IMR-90 (cell line): Measurements from ENCODE around the gene XYLT2. TPM values are rescaled to one million over a fixed set of nuclear protein-coding genes. Genes with fewer than 3 reads are reported as not detected.

Source experiments
- ATAC-seq: fragments of 200-7000 bp; cut with Tn5 transposase; 2 replicates; pipeline ENCODE4 v1.9.1; 2020; ENCODE audit warnings: low read depth, mild to moderate bottlenecking, moderate library complexity
- BruUV-seq: library from RNA; stranded (reverse); fragments of 400-500 nt; replicated peaks from 2 replicates; lab custom pipeline; 2021; lab: Mats Ljungman, UMichigan
- CTCF ChIA-PET: fragments of 300-600 bp; formaldehyde crosslinking; extraction: SDS; loops from one replicate; lab custom pipeline; 2021; ENCODE audit warnings: antibody characterized with exemption; lab: Yijun Ruan, JAX
- POLR2A ChIA-PET: fragments of 300-600 bp; sonication (Branson Sonifier 250); formaldehyde crosslinking; loops from one replicate; lab custom pipeline; 2022; ENCODE audit warnings: antibody characterized with exemption; ENCODE audit not compliant: unreplicated experiment; lab: Charles Lee
- DNase-seq: peaks from one replicate; pipeline ENCODE4 v3.0.0; 2013
- H2AFZ ChIP-seq: replicated peaks from 2 replicates; pipeline ENCODE3; 2013; ENCODE audit warnings: low read length, mild to moderate bottlenecking; ENCODE audit not compliant: poor library complexity
- H2AK5ac ChIP-seq: 2 replicates; pipeline ENCODE4 v1.6.1; 2013; ENCODE audit warnings: low read depth, low read length, inconsistent platforms
- H2AK9ac ChIP-seq: replicated peaks from 2 replicates; pipeline ENCODE3; 2013; ENCODE audit warnings: mild to moderate bottlenecking, low read depth, low read length, moderate library complexity; ENCODE audit not compliant: poor library complexity
- H2BK120ac ChIP-seq: 2 replicates; pipeline ENCODE4 v1.6.1; 2013; ENCODE audit warnings: low read depth, low read length, inconsistent platforms
- H2BK15ac ChIP-seq: 3 replicates; pipeline ENCODE4 v1.6.1; 2013; ENCODE audit warnings: low read depth, low read length, inconsistent platforms
- H2BK20ac ChIP-seq: 2 replicates; pipeline ENCODE4 v1.6.1; 2013; ENCODE audit warnings: low read depth, mild to moderate bottlenecking, inconsistent platforms, low read length, moderate library complexity
- H2BK5ac ChIP-seq: 2 replicates; pipeline ENCODE4 v1.6.1; 2013; ENCODE audit warnings: mild to moderate bottlenecking, low read depth, low read length, inconsistent platforms; ENCODE audit not compliant: poor library complexity, severe bottlenecking
- H3K14ac ChIP-seq: replicated peaks from 2 replicates; pipeline ENCODE4 v1.6.1; 2013; ENCODE audit warnings: low read depth, low read length, inconsistent platforms
- H3K18ac ChIP-seq: 2 replicates; pipeline ENCODE4 v1.6.1; 2013; ENCODE audit warnings: low read depth, low read length, control low read depth
- H3K23ac ChIP-seq: 2 replicates; pipeline ENCODE4 v1.6.1; 2013; ENCODE audit warnings: low read depth, low read length, inconsistent platforms
- H3K27ac ChIP-seq: 2 replicates; pipeline ENCODE4 v1.5.1; 2013; ENCODE audit warnings: mild to moderate bottlenecking, control low read depth, low read length; ENCODE audit not compliant: insufficient read depth
- H3K27me3 ChIP-seq: 2 replicates; pipeline ENCODE4 v1.6.1; 2013; ENCODE audit warnings: low read length; ENCODE audit not compliant: control insufficient read depth, insufficient read depth
- H3K36me3 ChIP-seq: 2 replicates; pipeline ENCODE4 v1.6.1; 2013; ENCODE audit warnings: low read length, mixed read lengths; ENCODE audit not compliant: control insufficient read depth, insufficient read depth
- H3K4ac ChIP-seq: 2 replicates; pipeline ENCODE4 v1.6.1; 2013; ENCODE audit warnings: low read depth, low read length, inconsistent platforms
- H3K4me1 ChIP-seq: 2 replicates; pipeline ENCODE4 v1.6.1; 2013; ENCODE audit warnings: low read length, mixed read lengths; ENCODE audit not compliant: control insufficient read depth, insufficient read depth
- H3K4me2 ChIP-seq: 2 replicates; pipeline ENCODE4 v1.6.1; 2013; ENCODE audit warnings: low read depth, mild to moderate bottlenecking, control low read depth, low read length, moderate library complexity
- H3K4me3 ChIP-seq: 2 replicates; pipeline ENCODE4 v1.5.1; 2013; ENCODE audit warnings: low read depth, mild to moderate bottlenecking, control low read depth, low read length, moderate library complexity; ENCODE audit not compliant: insufficient read depth
- H3K56ac ChIP-seq: 2 replicates; pipeline ENCODE4 v1.6.1; 2013; ENCODE audit warnings: low read length, inconsistent platforms; ENCODE audit not compliant: insufficient read depth; ENCODE audit errors: extremely low read depth
- H3K79me1 ChIP-seq, 2 experiments: 2 replicates each; pipeline ENCODE4 v1.6.1; 2013; ENCODE audit warnings: low read length in 2 of 2, inconsistent platforms in 1 of 2, low read depth in 1 of 2
- H3K9ac ChIP-seq: 2 replicates; pipeline ENCODE4 v1.6.1; 2013; ENCODE audit warnings: low read depth, low read length, control low read depth
- H3K9me1 ChIP-seq: 2 replicates; pipeline ENCODE4 v1.6.1; 2013; ENCODE audit warnings: low read length, inconsistent platforms; ENCODE audit not compliant: insufficient read depth
- H3K9me3 ChIP-seq: 2 replicates; pipeline ENCODE4 v1.6.1; 2013; ENCODE audit warnings: low read length; ENCODE audit not compliant: control insufficient read depth, insufficient read depth
- H4K20me1 ChIP-seq: 2 replicates; pipeline ENCODE4 v1.6.1; 2013; ENCODE audit warnings: low read length, inconsistent platforms; ENCODE audit not compliant: insufficient read depth
- H4K5ac ChIP-seq: 2 replicates; pipeline ENCODE4 v1.6.1; 2013; ENCODE audit warnings: mild to moderate bottlenecking, low read depth, low read length, control low read depth
- H4K8ac ChIP-seq, 2 experiments: 2 replicates each; pipeline ENCODE4 v1.6.1; 2013; ENCODE audit warnings: low read depth in 2 of 2, low read length in 2 of 2, control low read depth in 1 of 2, inconsistent platforms in 1 of 2
- H4K91ac ChIP-seq: 2 replicates; pipeline ENCODE4 v1.6.1; 2013; ENCODE audit warnings: low read depth, low read length, inconsistent platforms; ENCODE audit not compliant: insufficient read depth
- BHLHE40 ChIP-seq: fragments of 150-350 bp; IDR thresholded peaks from 2 replicates; pipeline ENCODE4 v1.6.1; 2016; ENCODE audit warnings: mild to moderate bottlenecking, low read depth, low read length
- CHD1 ChIP-seq: IDR thresholded peaks from 2 replicates; pipeline ENCODE4 v1.6.1; 2012; ENCODE audit warnings: low read depth, low read length, improper control_type of control experiment
- ELK1 ChIP-seq: fragments of 150-350 bp; IDR thresholded peaks from 2 replicates; pipeline ENCODE4 v1.6.1; 2016; ENCODE audit warnings: low read depth, mild to moderate bottlenecking, low read length, moderate library complexity, borderline replicate concordance
- MAFK ChIP-seq: IDR thresholded peaks from 2 replicates; pipeline ENCODE4 v1.6.1; 2012; ENCODE audit warnings: low read depth, low read length, improper control_type of control experiment
- MAZ ChIP-seq: IDR thresholded peaks from 2 replicates; pipeline ENCODE4 v1.6.1; 2012; ENCODE audit warnings: low read depth, mild to moderate bottlenecking, low read length, improper control_type of control experiment, moderate library complexity, borderline replicate concordance
- MXI1 ChIP-seq: IDR thresholded peaks from 2 replicates; pipeline ENCODE4 v1.6.1; 2012; ENCODE audit warnings: low read depth, mild to moderate bottlenecking, low read length, moderate library complexity, borderline replicate concordance
- NFE2L2 ChIP-seq: fragments of 150-350 bp; IDR thresholded peaks from 2 replicates; pipeline ENCODE4 v1.6.1; 2016; ENCODE audit warnings: low read depth, mild to moderate bottlenecking, low read length
- RAD21 ChIP-seq: IDR thresholded peaks from 2 replicates; pipeline ENCODE4 v1.6.1; 2012; ENCODE audit warnings: low read length, improper control_type of control experiment
- RCOR1 ChIP-seq: IDR thresholded peaks from 2 replicates; pipeline ENCODE4 v1.6.1; 2012; ENCODE audit warnings: mild to moderate bottlenecking, low read length, improper control_type of control experiment; ENCODE audit not compliant: insufficient replicate concordance
- SMC3 ChIP-seq: fragments of 150-350 bp; IDR thresholded peaks from 2 replicates; pipeline ENCODE4 v1.6.1; 2016; ENCODE audit warnings: low read depth, mild to moderate bottlenecking, antibody characterized with exemption, low read length, moderate library complexity
- WGBS, 2 experiments: methylation state at CpG; one replicate each; pipeline versions ENCODE4 v1.1.5 to v1.1.7; 2013; ENCODE audit warnings: missing lambda C conversion rate in 2 of 2; ENCODE audit not compliant: insufficient read length in 1 of 2; ENCODE audit errors: extremely low coverage in 2 of 2; 5-methylcytosine and 5-hydroxymethylcytosine counted together
- dilution Hi-C: fragments of 300-500 bp; cut with HindIII; formaldehyde crosslinking; loops from one replicate; pipeline ENCODE4 v1.14.3; 2018; ENCODE audit warnings: low sequenced_read_pairs; ENCODE audit not compliant: unreplicated experiment
- in situ Hi-C: fragments of 300-500 bp; cut with MboI; formaldehyde crosslinking; loops from 3 replicates; pipeline ENCODE4 v1.14.3; 2019; ENCODE audit warnings: low sequenced_read_pairs, inconsistent platforms, mixed read lengths
- intact Hi-C: fragments of 100-400 bp; cut with micrococcal nuclease; formaldehyde crosslinking; loops from 2 replicates; pipeline ENCODE4 v1.10.0; 2022
- polyA plus RNA-seq, 3 experiments: library from polyadenylated mRNA; depleted of rRNA; stranded (reverse); fragments of >200 nt; gene quantifications; 2 replicates each; pipeline ENCODE4 v1.2.3, GENCODE V29; 2012; ENCODE audit warnings: low replicate concordance in 1 of 3
- total RNA-seq: library from RNA; depleted of rRNA; stranded (reverse); fragments of >200 nt; gene quantifications from 2 replicates; pipeline ENCODE4 v1.2.3, GENCODE V29; 2012

XYLT2 gene
- total and polyA plus RNA-seq, 2 of the 4 experiments (the other 2 are of a cell fraction) = 27.7 to 31.9 TPM

DNA sequence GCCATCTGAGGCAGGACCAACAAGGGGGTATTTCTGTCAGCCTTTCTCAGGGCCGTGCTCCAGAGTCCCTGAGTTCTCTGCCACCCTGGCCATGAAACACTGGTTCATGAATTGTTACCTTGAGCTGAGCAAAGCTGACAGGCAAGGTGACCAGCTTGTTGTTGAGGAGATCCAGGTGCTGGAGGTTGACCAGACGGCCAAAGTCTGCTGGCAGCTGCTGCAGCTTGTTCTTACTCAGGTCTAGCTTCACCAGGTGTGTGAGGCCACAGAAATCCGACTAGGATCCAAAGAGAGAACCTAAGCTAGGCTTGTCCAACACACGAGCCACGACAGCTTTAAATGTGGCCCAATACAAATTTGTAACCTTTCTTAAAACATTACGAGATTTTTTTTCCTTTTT is 46.7 kb downstream of the XYLT2 start:
- no peak overlapping the region for H2BK15ac ChIP-seq
- H3K4me3 ChIP-seq = no peak overlapping the region
- no peak overlapping the region for H3K18ac ChIP-seq
- ChIA-PET POLR2A (interaction anchor here (1.4 kb wide), 1 partner anchor 9 kb away, joined by 3 read pairs; no protein-coding TSS in a partner anchor), CTCF (no interaction called here)
- H4K8ac ChIP-seq = no peak overlapping the region
- no peak for DNase-seq
- H3K27ac ChIP-seq = no peak overlapping the region
- peaks cover 16% of the 10 kb centered on the region; the same call in 1 of the 2 replicates for H3K9me1 ChIP-seq
- no peak overlapping the region for H3K4ac ChIP-seq
- no peak overlapping the region for H3K56ac ChIP-seq
- no peak overlapping the region for H2AK9ac ChIP-seq
- WGBS, 2 experiments = 100% methylated on average over 6 of the region's 6 CpGs; no CpG with 5 or more reads in 1 of the 2 experiments
- no peak overlapping the region for H2BK20ac ChIP-seq
- no peak overlapping the region for H4K91ac ChIP-seq
- intact Hi-C loops = no loop called here
- no peak overlapping the region for H3K14ac ChIP-seq
- no peak for ATAC-seq
- peaks cover 63% of the 10 kb centered on the region for H3K36me3 ChIP-seq
- dilution Hi-C loops = no loop called here
- in situ Hi-C loops = no loop called here
- H2BK120ac ChIP-seq = no peak overlapping the region
- no peak overlapping the region for H3K4me2 ChIP-seq
- no peak overlapping the region for H2BK5ac ChIP-seq
- no TSS peak for BruUV-seq
- no peaks in the 10 kb centered on the region for H3K9me3 ChIP-seq
- H2AK5ac ChIP-seq = no peak overlapping the region
- H3K79me1 ChIP-seq = peaks cover 60 to 71% of the 10 kb centered on the region in 2 experiments
- no peak overlapping the region for H3K9ac ChIP-seq
- H3K4me1 ChIP-seq = peaks cover 4% of the 10 kb centered on the region
- TF ChIP-seq SMC3 (no peak), ELK1 (no peak), RAD21 (no peak), MAZ (no peak), NFE2L2 (no peak), MXI1 (no peak), MAFK (no peak), CHD1 (no peak), RCOR1 (no peak), BHLHE40 (no peak)
- no peak overlapping the region for H2AFZ ChIP-seq
- no peak overlapping the region for H4K5ac ChIP-seq
- H3K23ac ChIP-seq = no peak overlapping the region
- H3K27me3 ChIP-seq = no peaks in the 10 kb centered on the region
- H4K20me1 ChIP-seq = peaks cover 69% of the 10 kb centered on the region
